Measurements from ENCODE around the gene EIF1AD.
"Not testable (repeated sequence)": the region's sequence is repeated elsewhere in the genome, so short reads cannot be mapped to it uniquely, and the experiment has no call there.

EIF1AD gene

GRCh38 chr11:65950711-65951110 lies 51.2 kb downstream of the EIF1AD start:
- H3K27ac ChIP-seq (ENCODE audit: low read depth, low read length); H3K9ac ChIP-seq (ENCODE audit: low read length); H3K36me3 ChIP-seq (ENCODE audit: control insufficient read depth, insufficient read depth, low read length); H3K27me3 ChIP-seq (ENCODE audit: control insufficient read depth, insufficient read depth, low read length); H3K4me3 ChIP-seq (ENCODE audit: low read length); H3K4me1 ChIP-seq (ENCODE audit: control insufficient read depth, insufficient read depth, low read length): not testable (repeated sequence)

GRCh38 chr11:65947603-65948125 lies 54.3 kb downstream of the EIF1AD start:
- Histone ChIP-seq H3K36me3 (ENCODE audit: control insufficient read depth, insufficient read depth, low read length) (no peaks in the 10 kb centered on the region), H3K9ac (ENCODE audit: low read length) (no peak overlapping the region), H3K27me3 (ENCODE audit: control insufficient read depth, insufficient read depth, low read length) (no peaks in the 10 kb centered on the region), H3K27ac (ENCODE audit: low read depth, low read length) (no peak overlapping the region), H3K4me1 (ENCODE audit: control insufficient read depth, insufficient read depth, low read length) (no peaks in the 10 kb centered on the region), H3K4me3 (ENCODE audit: low read length) (no peak overlapping the region)

DNA sequence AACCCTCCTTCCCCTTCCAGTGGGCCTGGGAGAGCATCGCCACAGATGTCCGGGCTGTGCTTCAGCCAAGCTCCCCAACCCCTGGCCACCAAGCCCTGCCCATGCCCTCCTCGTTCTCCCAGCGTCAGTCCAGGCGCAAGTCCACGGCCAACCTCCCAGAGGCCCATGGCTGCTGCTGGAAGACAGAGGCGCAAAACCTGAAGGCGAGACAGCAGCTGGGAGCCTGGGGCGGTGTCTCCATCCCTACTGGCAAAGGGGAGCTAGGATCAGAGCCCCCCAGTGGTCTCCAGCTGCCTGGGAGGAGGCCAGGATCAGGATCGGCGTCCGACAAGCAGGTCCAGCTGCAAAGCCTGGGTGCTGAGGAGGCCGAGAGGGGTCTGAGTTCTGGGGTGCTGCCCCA lies 54.8 kb downstream of the EIF1AD start:
- no peak overlapping the region for H3K9ac ChIP-seq (ENCODE audit: low read length)
- H3K36me3 ChIP-seq (ENCODE audit: control insufficient read depth, insufficient read depth, low read length), result no peaks in the 10 kb centered on the region
- H3K4me3 ChIP-seq (ENCODE audit: low read length), result no peak overlapping the region
- H3K27ac ChIP-seq (ENCODE audit: low read depth, low read length), result no peak overlapping the region
- no peaks in the 10 kb centered on the region for H3K27me3 ChIP-seq (ENCODE audit: control insufficient read depth, insufficient read depth, low read length)
- no peaks in the 10 kb centered on the region for H3K4me1 ChIP-seq (ENCODE audit: control insufficient read depth, insufficient read depth, low read length)

DNA sequence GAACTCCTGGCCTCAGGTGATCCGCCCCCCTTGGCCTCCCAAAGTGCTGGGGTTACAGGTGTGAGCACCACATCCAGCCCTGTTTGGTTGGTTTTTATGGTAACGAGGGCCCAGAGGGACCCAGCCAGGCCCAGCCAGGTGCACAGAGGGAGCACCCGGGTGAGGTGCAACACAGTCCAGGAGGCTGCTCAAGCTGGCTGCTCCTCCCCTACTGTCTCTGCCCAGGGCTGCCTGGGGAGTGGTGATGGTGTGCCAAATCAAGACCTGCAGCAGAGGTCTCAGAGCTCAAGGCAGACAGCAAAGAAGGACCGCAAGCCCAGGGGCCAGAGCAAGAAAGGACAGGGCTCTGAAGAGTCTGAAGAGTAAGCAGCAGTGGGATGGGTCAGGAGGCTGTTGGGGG lies 55.3 kb downstream of the EIF1AD start:
- H3K9ac ChIP-seq (ENCODE audit: low read length), result no peak overlapping the region
- no peak overlapping the region for H3K27ac ChIP-seq (ENCODE audit: low read depth, low read length)
- H3K36me3 ChIP-seq (ENCODE audit: control insufficient read depth, insufficient read depth, low read length), result no peaks in the 10 kb centered on the region
- H3K4me1 ChIP-seq (ENCODE audit: control insufficient read depth, insufficient read depth, low read length), result no peaks in the 10 kb centered on the region
- no peaks in the 10 kb centered on the region for H3K27me3 ChIP-seq (ENCODE audit: control insufficient read depth, insufficient read depth, low read length)
- no peak overlapping the region for H3K4me3 ChIP-seq (ENCODE audit: low read length)
